ENCODE data around the gene UNC5C. TPM values are rescaled to one million over a fixed set of nuclear protein-coding genes. Genes with fewer than 3 reads are reported as not detected.

Gene UNC5C
- total RNA-seq, 1 donor from 2014 or later = 43.8 TPM

- DNase-seq (ENCODE audit: low spot score, unreplicated experiment) = no peak
- Mint-ChIP-seq H3K4me1 (ENCODE audit: low read depth) (peaks cover 19% of the 10 kb centered on the region), H3K4me3 (ENCODE audit: low read depth) (no peak overlapping the region), H3K27ac (no peak overlapping the region), H3K36me3 (ENCODE audit: insufficient read depth) (peaks cover 10% of the 10 kb centered on the region), H3K27me3 (no peaks in the 10 kb centered on the region), H3K9me3 (ENCODE audit: low read depth) (no peaks in the 10 kb centered on the region)
- TF ChIP-seq, protein P1, sequence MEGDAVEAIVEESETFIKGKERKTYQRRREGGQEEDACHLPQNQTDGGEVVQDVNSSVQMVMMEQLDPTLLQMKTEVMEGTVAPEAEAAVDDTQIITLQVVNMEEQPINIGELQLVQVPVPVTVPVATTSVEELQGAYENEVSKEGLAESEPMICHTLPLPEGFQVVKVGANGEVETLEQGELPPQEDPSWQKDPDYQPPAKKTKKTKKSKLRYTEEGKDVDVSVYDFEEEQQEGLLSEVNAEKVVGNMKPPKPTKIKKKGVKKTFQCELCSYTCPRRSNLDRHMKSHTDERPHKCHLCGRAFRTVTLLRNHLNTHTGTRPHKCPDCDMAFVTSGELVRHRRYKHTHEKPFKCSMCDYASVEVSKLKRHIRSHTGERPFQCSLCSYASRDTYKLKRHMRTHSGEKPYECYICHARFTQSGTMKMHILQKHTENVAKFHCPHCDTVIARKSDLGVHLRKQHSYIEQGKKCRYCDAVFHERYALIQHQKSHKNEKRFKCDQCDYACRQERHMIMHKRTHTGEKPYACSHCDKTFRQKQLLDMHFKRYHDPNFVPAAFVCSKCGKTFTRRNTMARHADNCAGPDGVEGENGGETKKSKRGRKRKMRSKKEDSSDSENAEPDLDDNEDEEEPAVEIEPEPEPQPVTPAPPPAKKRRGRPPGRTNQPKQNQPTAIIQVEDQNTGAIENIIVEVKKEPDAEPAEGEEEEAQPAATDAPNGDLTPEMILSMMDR (IDR thresholded peaks at IDR 0.05; ENCODE audit: unreplicated experiment) = no peak
Observed at GRCh38 chr4:95472534-95472933, 76.2 kb downstream of the UNC5C start.

DNA sequence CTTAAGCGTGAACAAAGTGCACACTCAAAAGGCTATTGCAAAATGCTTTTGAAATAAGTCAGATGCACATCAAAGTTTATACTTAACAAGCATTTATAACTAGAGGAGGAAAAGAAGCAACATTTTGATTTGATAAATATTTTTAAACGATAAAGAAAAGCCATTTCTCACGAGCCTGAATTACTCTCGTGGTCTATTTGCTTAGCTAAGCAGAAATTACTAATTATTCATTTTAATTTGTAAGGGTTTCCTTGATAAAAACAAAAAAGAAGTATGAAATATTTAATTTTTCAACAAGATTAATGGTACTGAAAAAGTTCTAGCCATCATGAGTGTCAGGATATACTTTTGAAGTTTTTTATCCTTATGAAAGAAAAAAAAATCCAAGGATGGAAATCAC is 78.2 kb downstream of the UNC5C start:
- Mint-ChIP-seq H3K9me3 (ENCODE audit: low read depth) (no peaks in the 10 kb centered on the region), H3K27ac (no peak overlapping the region), H3K4me3 (ENCODE audit: low read depth) (no peak overlapping the region), H3K4me1 (ENCODE audit: low read depth) (peaks cover 17% of the 10 kb centered on the region), H3K27me3 (no peaks in the 10 kb centered on the region), H3K36me3 (ENCODE audit: insufficient read depth) (peaks cover 13% of the 10 kb centered on the region)
- TF ChIP-seq, protein P1 (IDR thresholded peaks at IDR 0.05; ENCODE audit: unreplicated experiment) = no peak
- no peak for DNase-seq (ENCODE audit: low spot score, unreplicated experiment)

- peaks cover 17% of the 10 kb centered on the region for H3K4me1 Mint-ChIP-seq (ENCODE audit: low read depth)
- DNase-seq (ENCODE audit: low spot score, unreplicated experiment) = no peak
- H3K4me3 Mint-ChIP-seq (ENCODE audit: low read depth) = no peak overlapping the region
- no peak overlapping the region for H3K27ac Mint-ChIP-seq
- no peaks in the 10 kb centered on the region for H3K9me3 Mint-ChIP-seq (ENCODE audit: low read depth)
- H3K36me3 Mint-ChIP-seq (ENCODE audit: insufficient read depth) = peaks cover 13% of the 10 kb centered on the region
- TF ChIP-seq, protein P1 (IDR thresholded peaks at IDR 0.05; ENCODE audit: unreplicated experiment) = no peak
- no peaks in the 10 kb centered on the region for H3K27me3 Mint-ChIP-seq
Observed at GRCh38 chr4:95469617-95470016, 79.2 kb downstream of the UNC5C start.

GRCh38 chr4:95466791-95467190 is 82.0 kb downstream of the UNC5C start:
- TF ChIP-seq, protein P1 (IDR thresholded peaks at IDR 0.05; ENCODE audit: unreplicated experiment) = no peak
- H3K4me1 Mint-ChIP-seq (ENCODE audit: low read depth) = peaks cover 5% of the 10 kb centered on the region
- peaks cover 16% of the 10 kb centered on the region for H3K36me3 Mint-ChIP-seq (ENCODE audit: insufficient read depth)
- H3K27me3 Mint-ChIP-seq = no peaks in the 10 kb centered on the region
- H3K9me3 Mint-ChIP-seq (ENCODE audit: low read depth) = no peaks in the 10 kb centered on the region
- no peak overlapping the region for H3K27ac Mint-ChIP-seq
- no peak overlapping the region for H3K4me3 Mint-ChIP-seq (ENCODE audit: low read depth)
- DNase-seq (ENCODE audit: low spot score, unreplicated experiment) = no peak

DNA sequence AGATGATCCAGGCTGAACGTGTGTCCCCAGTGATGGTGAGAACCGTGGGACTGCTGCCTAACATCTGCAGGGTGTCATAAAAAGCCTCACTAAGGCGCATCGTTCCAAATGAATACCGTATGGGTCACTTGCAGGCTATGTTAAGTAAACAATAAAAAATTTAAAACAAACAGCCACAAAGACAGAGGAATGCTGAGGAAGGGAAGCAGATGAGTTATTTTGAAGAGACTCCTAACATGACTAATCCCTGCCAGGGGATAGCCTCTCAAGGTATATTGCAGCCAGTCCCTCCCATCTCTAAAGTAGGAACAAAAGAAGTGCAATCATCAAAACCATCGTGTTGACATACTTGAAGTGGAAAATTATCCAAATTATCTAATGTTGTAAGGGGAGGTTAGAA is 83.8 kb downstream of the UNC5C start:
- no peak overlapping the region for H3K27ac Mint-ChIP-seq
- no peaks in the 10 kb centered on the region for H3K9me3 Mint-ChIP-seq (ENCODE audit: low read depth)
- no peak overlapping the region for H3K4me3 Mint-ChIP-seq (ENCODE audit: low read depth)
- no peaks in the 10 kb centered on the region for H3K4me1 Mint-ChIP-seq (ENCODE audit: low read depth)
- TF ChIP-seq, protein P1 (IDR thresholded peaks at IDR 0.05; ENCODE audit: unreplicated experiment) = no peak
- H3K36me3 Mint-ChIP-seq (ENCODE audit: insufficient read depth) = peaks cover 18% of the 10 kb centered on the region
- no peak for DNase-seq (ENCODE audit: low spot score, unreplicated experiment)
- H3K27me3 Mint-ChIP-seq = no peaks in the 10 kb centered on the region

Data from progenitor cell of endocrine pancreas (in vitro differentiated cells).